ENCODE data around the gene KIAA1614.

KIAA1614 gene

DNA sequence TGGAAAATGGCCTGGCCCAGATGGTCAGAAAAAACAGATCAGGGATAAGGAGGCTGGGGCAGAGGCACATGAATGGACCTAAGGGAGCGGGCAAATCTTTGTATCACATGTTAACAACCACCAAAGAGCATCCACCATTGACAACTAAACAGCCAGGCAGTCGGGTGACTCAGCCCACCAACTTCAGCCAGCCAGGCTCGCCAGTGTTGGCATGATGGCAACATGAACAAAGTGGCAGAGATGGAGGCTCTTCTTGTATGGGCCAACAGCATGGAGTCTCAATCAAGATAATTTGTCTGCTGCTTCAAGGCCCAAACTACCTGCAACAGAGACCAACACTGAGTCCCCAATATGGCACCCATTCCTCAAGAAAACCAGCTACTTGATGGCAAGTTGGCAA lies 16.5 kb upstream of the KIAA1614 start:
- ChIA-PET CTCF (interaction anchor here (1.1 to 3.7 kb wide), 3 partner anchors 13 to 270 kb away, joined by 4 to 12 read pairs (median 4); no protein-coding TSS in a partner anchor), POLR2A (no interaction called here)
- DNase-seq (ENCODE audit: extremely low spot score) = no peak

DNA sequence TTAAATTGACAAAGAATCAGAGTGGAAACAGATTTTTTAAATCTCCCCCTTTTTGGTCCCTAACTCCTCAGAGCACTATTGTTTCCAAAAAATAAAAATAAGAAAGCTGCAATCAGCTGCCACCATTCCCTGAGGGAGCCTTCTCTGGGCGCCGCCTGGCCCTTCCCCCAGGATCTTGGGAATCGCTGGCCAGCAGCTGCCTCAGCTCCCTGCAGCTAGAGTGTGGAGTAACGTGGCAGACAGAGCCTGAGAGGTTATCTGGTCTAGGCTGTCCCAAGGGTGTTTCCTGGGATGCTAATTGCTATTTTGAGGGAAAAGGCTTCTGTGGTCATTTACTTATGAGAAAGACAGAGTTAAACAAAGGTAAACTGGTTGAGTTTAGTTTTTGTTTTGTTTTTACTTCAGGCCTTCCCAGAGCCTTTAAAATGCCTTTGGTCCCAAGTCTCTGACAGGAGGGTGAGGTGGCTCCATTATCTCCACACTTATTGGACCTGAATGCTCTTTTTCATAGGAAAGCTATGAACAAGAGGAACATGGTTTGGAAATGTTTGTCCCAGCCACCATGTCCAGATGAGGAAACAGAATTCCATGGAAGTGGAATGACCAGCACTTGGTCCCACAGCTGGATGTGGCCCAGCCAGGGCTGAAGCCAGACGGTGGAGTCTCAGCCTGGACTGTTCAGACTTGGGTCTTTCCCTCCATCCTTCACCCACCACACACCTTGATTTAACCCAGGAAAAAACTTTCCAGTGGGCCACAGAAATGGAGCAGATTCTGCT lies 14.1 kb upstream of the KIAA1614 start:
- ChIA-PET POLR2A (no interaction called here), CTCF (interaction anchor here (0.9 to 3.7 kb wide), 5 partner anchors 10 to 290 kb away, joined by 3 to 12 read pairs (median 3); no protein-coding TSS in a partner anchor)
- TF ChIP-seq, protein P1, sequence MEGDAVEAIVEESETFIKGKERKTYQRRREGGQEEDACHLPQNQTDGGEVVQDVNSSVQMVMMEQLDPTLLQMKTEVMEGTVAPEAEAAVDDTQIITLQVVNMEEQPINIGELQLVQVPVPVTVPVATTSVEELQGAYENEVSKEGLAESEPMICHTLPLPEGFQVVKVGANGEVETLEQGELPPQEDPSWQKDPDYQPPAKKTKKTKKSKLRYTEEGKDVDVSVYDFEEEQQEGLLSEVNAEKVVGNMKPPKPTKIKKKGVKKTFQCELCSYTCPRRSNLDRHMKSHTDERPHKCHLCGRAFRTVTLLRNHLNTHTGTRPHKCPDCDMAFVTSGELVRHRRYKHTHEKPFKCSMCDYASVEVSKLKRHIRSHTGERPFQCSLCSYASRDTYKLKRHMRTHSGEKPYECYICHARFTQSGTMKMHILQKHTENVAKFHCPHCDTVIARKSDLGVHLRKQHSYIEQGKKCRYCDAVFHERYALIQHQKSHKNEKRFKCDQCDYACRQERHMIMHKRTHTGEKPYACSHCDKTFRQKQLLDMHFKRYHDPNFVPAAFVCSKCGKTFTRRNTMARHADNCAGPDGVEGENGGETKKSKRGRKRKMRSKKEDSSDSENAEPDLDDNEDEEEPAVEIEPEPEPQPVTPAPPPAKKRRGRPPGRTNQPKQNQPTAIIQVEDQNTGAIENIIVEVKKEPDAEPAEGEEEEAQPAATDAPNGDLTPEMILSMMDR (IDR thresholded peaks at IDR 0.05; ENCODE audit: control extremely low read depth, extremely low read depth, low read depth, missing control alignments) = no peak
- no peak for DNase-seq (ENCODE audit: extremely low spot score)

More for the DNA sequence above, 16.5 kb upstream of the KIAA1614 start:
- TF ChIP-seq, protein P1 (IDR thresholded peaks at IDR 0.05; ENCODE audit: control extremely low read depth, extremely low read depth, low read depth, missing control alignments) = no peak

DNA sequence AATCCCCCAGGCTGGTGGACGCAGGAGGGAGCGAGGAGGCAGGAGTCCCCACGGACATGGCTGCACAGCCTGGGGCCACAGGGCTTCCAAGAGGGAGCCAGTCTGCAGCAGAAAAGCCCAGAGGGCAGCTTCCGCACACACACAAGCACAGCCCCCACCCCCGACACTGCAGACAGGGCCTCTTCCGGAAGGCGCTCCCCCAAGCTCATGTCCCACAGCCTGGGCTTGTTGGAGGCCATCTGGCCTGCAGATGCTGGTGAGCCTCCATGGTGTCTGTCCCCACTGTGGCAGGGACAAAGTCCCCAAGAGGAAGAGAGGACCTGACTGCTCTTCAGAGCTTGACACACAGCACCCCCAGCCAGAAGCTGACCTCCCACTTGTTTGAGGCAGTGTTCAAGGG lies 13.4 kb upstream of the KIAA1614 start:
- CTCF ChIA-PET = interaction anchor here (1.1 to 3.7 kb wide), 4 partner anchors 9 to 17 kb away, joined by 3 to 12 read pairs (median 4); no protein-coding TSS in a partner anchor
- POLR2A ChIA-PET = no interaction called here

DNA sequence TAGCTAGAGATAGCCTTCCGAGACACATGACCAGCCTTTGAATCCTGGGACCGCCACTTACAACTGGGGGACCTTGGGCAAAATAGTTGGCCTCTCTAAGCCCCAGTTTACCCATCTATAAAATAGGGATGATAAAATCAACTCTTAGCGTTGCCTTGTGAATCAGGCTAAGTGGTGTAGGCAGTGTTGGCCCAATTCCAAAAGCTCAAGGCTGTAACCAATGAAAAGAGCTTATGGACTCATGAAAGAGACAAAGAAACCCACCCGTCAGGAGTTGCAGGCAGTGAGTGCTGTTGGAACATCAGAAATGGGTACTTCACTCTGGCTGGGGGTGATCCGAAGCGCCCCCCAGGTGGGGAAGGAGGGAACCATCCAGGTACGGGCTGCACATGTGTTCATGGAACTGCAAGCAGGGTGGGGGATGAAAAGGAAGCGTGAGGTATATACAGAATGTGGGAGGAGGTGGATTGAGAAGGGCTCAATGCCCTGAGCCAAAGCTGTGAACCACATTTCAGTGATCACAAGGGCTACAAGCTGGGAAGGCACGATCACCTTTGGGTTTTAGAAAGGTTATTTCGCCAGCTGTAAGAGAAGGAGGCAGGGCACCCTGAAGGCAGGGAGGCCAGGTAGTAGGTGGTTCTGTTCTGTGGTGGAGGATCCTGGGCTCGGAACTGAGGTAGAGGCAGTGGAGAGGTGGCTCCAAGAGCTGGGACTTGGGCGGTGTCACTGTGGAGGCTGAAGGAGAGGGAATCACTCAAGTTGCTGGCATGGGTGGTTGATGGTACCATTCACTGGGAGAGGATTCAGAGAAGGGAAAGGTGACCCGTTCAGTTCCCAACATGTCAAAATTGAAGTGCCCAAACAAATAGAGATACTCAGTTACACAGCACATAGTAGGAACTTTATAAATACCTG lies 11.4 kb upstream of the KIAA1614 start:
- ChIA-PET CTCF (interaction anchor here (1.0 to 1.4 kb wide), 4 partner anchors 9 to 38 kb away, joined by 3 to 8 read pairs (median 4); no protein-coding TSS in a partner anchor), POLR2A (no interaction called here)
- DNase-seq (ENCODE audit: extremely low spot score) = no peak
- TF ChIP-seq, protein P1 (IDR thresholded peaks at IDR 0.05; ENCODE audit: control extremely low read depth, extremely low read depth, low read depth, missing control alignments) = no peak

More for the DNA sequence above, 13.4 kb upstream of the KIAA1614 start:
- TF ChIP-seq, protein P1 (IDR thresholded peaks at IDR 0.05; ENCODE audit: control extremely low read depth, extremely low read depth, low read depth, missing control alignments) = no peak
- DNase-seq (ENCODE audit: extremely low spot score) = no peak

DNA sequence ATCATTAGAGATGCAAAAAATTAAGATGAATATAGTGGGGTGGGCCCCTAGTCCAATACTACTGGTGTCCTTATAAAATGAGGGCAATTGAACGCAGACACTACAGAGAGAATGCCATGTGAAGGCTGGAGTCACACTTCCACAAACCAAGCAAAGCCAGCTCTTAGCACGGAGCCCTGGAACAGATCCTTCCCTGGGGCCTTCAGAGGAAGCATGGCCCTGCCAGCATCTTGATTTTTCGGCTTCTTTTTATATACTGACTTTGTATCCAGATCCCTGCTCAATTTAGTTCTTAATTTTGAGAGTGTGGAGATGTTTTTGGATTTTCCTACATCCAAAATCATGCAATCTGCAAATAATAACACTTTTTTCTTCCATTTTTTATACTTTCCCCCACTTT lies 10.2 kb upstream of the KIAA1614 start:
- ChIA-PET POLR2A (no interaction called here), CTCF (interaction anchor here (1.0 to 1.1 kb wide), 2 partner anchors 12 to 20 kb away, joined by 3 read pairs; no protein-coding TSS in a partner anchor)
- DNase-seq (ENCODE audit: extremely low spot score) = no peak
- TF ChIP-seq, protein P1 (IDR thresholded peaks at IDR 0.05; ENCODE audit: control extremely low read depth, extremely low read depth, low read depth, missing control alignments) = no peak

DNA sequence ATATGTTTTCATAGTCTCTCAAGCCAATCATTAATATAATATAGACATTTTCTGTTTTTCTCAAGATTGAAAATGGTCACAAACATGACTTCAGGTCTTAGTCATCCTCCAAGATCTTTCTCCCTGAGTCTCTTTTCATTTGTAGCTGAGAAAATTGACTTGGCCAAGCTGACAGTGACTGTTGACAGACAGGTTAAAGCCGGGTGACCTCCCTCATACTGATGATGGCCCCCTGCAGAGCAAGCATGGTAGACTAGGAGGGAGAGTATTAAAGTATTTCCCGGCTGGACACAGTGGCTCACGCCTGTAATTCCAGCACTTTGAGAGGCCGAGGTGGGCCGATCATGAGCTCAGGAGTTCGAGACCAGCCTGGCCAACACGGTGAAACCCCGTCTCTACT lies 6.8 kb upstream of the KIAA1614 start:
- no peak for DNase-seq (ENCODE audit: extremely low spot score)
- ChIA-PET CTCF (interaction anchor here (0.8 to 1.3 kb wide), 5 partner anchors 9 to 237 kb away, joined by 3 to 4 read pairs (median 3); no protein-coding TSS in a partner anchor), POLR2A (no interaction called here)
- TF ChIP-seq, protein P1 (IDR thresholded peaks at IDR 0.05; ENCODE audit: control extremely low read depth, extremely low read depth, low read depth, missing control alignments) = no peak
